Measurements from ENCODE around the gene RBM7. TPM values are rescaled to one million over a fixed set of nuclear protein-coding genes. Genes with fewer than 3 reads are reported as not detected.

RBM7 gene
- total RNA-seq, 1 experiment from 2014 or later: 27.9 TPM

GRCh38 chr11:114452399-114452798, 51.9 kb downstream of the RBM7 start:
- POLR2A ChIA-PET: no interaction called here
- TF ChIP-seq, protein P1, sequence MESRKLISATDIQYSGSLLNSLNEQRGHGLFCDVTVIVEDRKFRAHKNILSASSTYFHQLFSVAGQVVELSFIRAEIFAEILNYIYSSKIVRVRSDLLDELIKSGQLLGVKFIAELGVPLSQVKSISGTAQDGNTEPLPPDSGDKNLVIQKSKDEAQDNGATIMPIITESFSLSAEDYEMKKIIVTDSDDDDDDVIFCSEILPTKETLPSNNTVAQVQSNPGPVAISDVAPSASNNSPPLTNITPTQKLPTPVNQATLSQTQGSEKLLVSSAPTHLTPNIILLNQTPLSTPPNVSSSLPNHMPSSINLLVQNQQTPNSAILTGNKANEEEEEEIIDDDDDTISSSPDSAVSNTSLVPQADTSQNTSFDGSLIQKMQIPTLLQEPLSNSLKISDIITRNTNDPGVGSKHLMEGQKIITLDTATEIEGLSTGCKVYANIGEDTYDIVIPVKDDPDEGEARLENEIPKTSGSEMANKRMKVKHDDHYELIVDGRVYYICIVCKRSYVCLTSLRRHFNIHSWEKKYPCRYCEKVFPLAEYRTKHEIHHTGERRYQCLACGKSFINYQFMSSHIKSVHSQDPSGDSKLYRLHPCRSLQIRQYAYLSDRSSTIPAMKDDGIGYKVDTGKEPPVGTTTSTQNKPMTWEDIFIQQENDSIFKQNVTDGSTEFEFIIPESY (IDR thresholded peaks at IDR 0.05; ENCODE audit: extremely low read depth, insufficient replicate concordance, low read length): no peak
- TF ChIP-seq FOSL1 (IDR thresholded peaks at IDR 0.05; ENCODE audit: low read depth) (no peak), MAX (IDR thresholded peaks at IDR 0.05) (no peak), TCF7L2 (IDR thresholded peaks at IDR 0.05; ENCODE audit: borderline replicate concordance, extremely low read depth, insufficient read depth, insufficient read length) (no peak)
- DNase-seq (ENCODE audit: low read depth, low spot score) (no peak), ATAC-seq (no peak)
- no peaks in the 10 kb centered on the region for H3K4me1 ChIP-seq (ENCODE audit: control insufficient read depth in 1 of 2, insufficient read depth in 2 of 2, low read length in 2 of 2)
- H3K27me3 ChIP-seq (ENCODE audit: insufficient read depth, low read length): no peaks in the 10 kb centered on the region
- CTCF ChIA-PET: no interaction called here
- no peaks in the 10 kb centered on the region for H4K20me1 ChIP-seq (ENCODE audit: insufficient read depth)
- no peaks in the 10 kb centered on the region for H3K9me2 ChIP-seq (ENCODE audit: insufficient read depth)
- no peaks in the 10 kb centered on the region for H3K9me3 ChIP-seq (ENCODE audit: control insufficient read depth in 1 of 2, insufficient read depth in 1 of 2, low read depth in 1 of 2, low read length in 2 of 2)
- intact Hi-C loops (cut with micrococcal nuclease): no loop called here
- H3K9ac ChIP-seq (ENCODE audit: low read length): no peak overlapping the region
- peaks cover 6 to 17% of the 10 kb centered on the region in 2 experiments; a peak in 3 of 4 replicates for H3K36me3 ChIP-seq (ENCODE audit: control insufficient read depth in 1 of 2, insufficient read depth in 2 of 2, low read length in 2 of 2)
- BruUV-seq (replicated peaks): no TSS peak
- no peak overlapping the region for H3K4me3 ChIP-seq (replicated peaks in 1 of 2; ENCODE audit: low read depth in 1 of 2, low read length in 2 of 2)
- no peak overlapping the region for H3K27ac ChIP-seq (ENCODE audit: low read depth, low read length)
- no peak overlapping the region for H2AFZ ChIP-seq (ENCODE audit: low read depth, low read length, poor library complexity, severe bottlenecking)
- RAD21 ChIA-PET (ENCODE audit: low non-redundant PET in 1 of 2, low total read pairs in 2 of 2, uncharacterized antibody in 2 of 2, unreplicated experiment in 2 of 2): no interaction called here
- H3K4me2 ChIP-seq (ENCODE audit: low read length): no peak overlapping the region
- peaks cover 1% of the 10 kb centered on the region; the same call in 1 of the 2 replicates for H3K79me2 ChIP-seq (ENCODE audit: insufficient read depth, low read length)

Other genes with a start within 250 kb of the RBM7 start
- not detected for gene NNMT, start 104.3 kb upstream of the RBM7 start, total RNA-seq (2021; ENCODE audit: unreplicated experiment)
- 4.3 TPM for gene C11orf71, start 155 bp upstream of the RBM7 start, total RNA-seq (2021; ENCODE audit: unreplicated experiment)
- 72.5 TPM for gene REXO2, start 38.8 kb downstream of the RBM7 start, total RNA-seq (2021; ENCODE audit: unreplicated experiment)
- gene NXPE1, start 159.2 kb downstream of the RBM7 start, total RNA-seq (2021; ENCODE audit: unreplicated experiment): not detected
- gene NXPE4, start 195.1 kb downstream of the RBM7 start, total RNA-seq (2021; ENCODE audit: unreplicated experiment): not detected

Data from HCT116 (cell line).